Measurements from ENCODE around the gene GATA5. TPM values are rescaled to one million over a fixed set of nuclear protein-coding genes. Genes with fewer than 3 reads are reported as not detected.

The GATA5 gene
- total RNA-seq, 2 experiments from 2014 or later, result not detected

- CTCF ChIA-PET, result no interaction called here
- Mint-ChIP-seq H3K4me3 (no peak overlapping the region), H3K9me3 (no peaks in the 10 kb centered on the region), H3K27me3 (peaks cover 5% of the 10 kb centered on the region), H3K4me1 (ENCODE audit: low read depth) (no peaks in the 10 kb centered on the region), H3K27ac (no peak overlapping the region), H3K36me3 (ENCODE audit: low read depth) (no peaks in the 10 kb centered on the region)
- intact Hi-C loops (cut with micrococcal nuclease), result no loop called here
- POLR2A ChIA-PET, result no interaction called here
- no peak for TF ChIP-seq CTCF (IDR thresholded peaks at IDR 0.05)
- DNase-seq, result no peak
- ATAC-seq, result no peak
Observed at GRCh38 chr20:62457098-62457497, 18.7 kb downstream of the GATA5 start.

DNA sequence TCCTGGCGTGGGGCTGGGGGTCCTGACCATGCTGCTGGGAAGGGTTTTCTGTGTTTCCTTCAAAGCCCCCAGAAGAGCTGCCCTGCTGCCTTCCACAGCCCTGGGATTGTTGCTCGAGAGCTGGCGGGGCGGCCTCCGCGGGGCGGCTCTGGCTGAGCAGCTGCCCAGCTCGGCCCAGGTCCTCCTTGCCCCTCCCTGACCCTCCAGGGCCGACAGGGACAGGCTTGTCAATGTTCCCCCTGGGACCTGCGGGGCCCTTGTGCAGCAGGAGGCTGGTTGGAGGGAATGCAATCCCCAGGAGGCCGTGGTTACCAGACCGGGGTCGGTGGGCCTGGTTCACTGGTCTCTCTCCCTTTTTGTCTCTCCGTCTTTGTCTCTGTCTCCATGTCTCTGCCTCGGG is 19.9 kb downstream of the GATA5 start:
- POLR2A ChIA-PET, result no interaction called here
- intact Hi-C loops (cut with micrococcal nuclease), result no loop called here
- no peak for DNase-seq
- H3K4me3 Mint-ChIP-seq, result no peak overlapping the region
- H3K9me3 Mint-ChIP-seq, result no peaks in the 10 kb centered on the region
- H3K4me1 Mint-ChIP-seq (ENCODE audit: low read depth), result no peaks in the 10 kb centered on the region
- no peaks in the 10 kb centered on the region for H3K36me3 Mint-ChIP-seq (ENCODE audit: low read depth)
- H3K27ac Mint-ChIP-seq, result no peak overlapping the region
- CTCF ChIA-PET, result interaction anchor here (1.0 kb wide), 1 partner anchor 46 kb away, joined by 3 read pairs; no protein-coding TSS in a partner anchor
- ATAC-seq, result no peak
- TF ChIP-seq CTCF (IDR thresholded peaks at IDR 0.05), result no peak
- peaks cover 5% of the 10 kb centered on the region for H3K27me3 Mint-ChIP-seq

DNA sequence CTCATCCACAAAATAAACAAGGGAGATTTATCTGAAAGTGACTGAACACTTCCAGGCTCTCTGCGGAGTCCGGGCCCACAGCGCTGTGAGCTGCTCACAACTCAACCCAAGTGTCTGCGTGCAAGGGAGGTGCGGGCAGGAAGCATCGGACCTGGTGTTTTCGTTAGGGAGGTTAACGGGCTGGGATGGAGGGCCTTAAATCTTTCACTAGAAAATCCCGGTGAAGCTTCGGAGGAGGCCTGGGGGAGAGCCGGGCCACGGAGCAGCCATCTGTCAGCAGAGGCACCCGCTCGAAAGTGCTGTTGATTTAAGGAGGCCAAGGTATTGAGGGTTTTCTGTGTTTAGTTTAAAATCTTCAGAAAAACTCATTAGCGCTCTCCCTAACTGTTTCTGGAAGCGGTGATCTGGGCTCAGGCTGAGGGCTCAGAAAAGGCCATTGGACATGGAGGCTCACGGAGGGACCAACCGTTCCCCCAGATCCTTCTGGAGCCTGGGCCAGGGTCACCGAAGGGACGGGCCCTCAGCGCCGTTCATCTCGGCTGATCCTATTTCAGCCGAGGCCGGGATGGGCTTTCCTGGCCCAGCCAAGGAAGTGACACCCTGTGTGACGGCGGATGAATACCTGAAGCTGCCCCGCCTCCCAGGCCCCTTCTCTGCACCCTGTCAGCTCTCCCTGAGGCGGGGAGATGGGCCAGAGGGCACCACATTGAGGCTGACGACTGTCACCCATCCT is 20.7 kb downstream of the GATA5 start:
- no peaks in the 10 kb centered on the region for H3K4me1 Mint-ChIP-seq (ENCODE audit: low read depth)
- intact Hi-C loops (cut with micrococcal nuclease), result no loop called here
- POLR2A ChIA-PET, result interaction anchor here (0.8 kb wide), 1 partner anchor 13 kb away, joined by 3 read pairs; no protein-coding TSS in a partner anchor
- H3K36me3 Mint-ChIP-seq (ENCODE audit: low read depth), result no peaks in the 10 kb centered on the region
- DNase-seq (no peak), ATAC-seq (no peak)
- no peak overlapping the region for H3K27ac Mint-ChIP-seq
- no peak for TF ChIP-seq CTCF (IDR thresholded peaks at IDR 0.05)
- peaks cover 5% of the 10 kb centered on the region for H3K27me3 Mint-ChIP-seq
- CTCF ChIA-PET, result interaction anchor here (1.0 kb wide), 1 partner anchor 45 kb away, joined by 3 read pairs; no protein-coding TSS in a partner anchor
- H3K4me3 Mint-ChIP-seq, result no peak overlapping the region
- H3K9me3 Mint-ChIP-seq, result no peaks in the 10 kb centered on the region

DNA sequence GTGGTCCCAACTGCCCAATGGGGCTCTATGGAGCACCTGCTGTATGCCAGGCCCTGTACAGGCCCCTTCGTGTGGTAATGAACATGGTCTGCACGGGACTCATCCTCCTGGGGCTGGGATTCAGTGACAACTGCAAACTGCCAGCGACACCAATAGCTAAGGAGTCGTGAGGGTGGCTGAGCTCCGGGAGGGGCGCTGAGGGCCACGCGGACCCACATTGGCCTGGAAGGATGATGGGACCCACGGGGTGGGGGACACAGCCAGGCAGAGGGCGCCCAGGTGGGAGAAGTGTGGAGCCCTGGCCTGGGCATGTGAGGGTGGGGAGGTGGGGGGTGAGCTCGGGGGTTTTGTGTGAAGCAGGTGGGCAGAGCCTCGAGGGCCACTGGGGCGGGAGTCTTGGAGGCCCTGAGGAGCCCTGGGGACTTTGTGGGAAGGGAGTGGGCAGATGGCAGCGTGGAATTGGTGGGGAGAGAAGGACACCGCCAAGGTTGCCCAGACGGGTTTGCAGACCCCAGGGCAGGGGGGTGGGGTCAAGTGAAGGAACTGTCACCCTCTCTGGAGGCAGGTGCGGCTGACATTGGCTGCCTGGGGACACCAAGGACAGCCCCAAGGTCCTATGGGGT is 22.5 kb downstream of the GATA5 start:
- POLR2A ChIA-PET, result no interaction called here
- Mint-ChIP-seq H3K36me3 (ENCODE audit: low read depth) (no peaks in the 10 kb centered on the region), H3K27ac (no peak overlapping the region), H3K4me3 (no peak overlapping the region), H3K27me3 (peaks cover 5% of the 10 kb centered on the region), H3K9me3 (no peaks in the 10 kb centered on the region), H3K4me1 (ENCODE audit: low read depth) (no peaks in the 10 kb centered on the region)
- no peak for TF ChIP-seq CTCF (IDR thresholded peaks at IDR 0.05)
- no peak for DNase-seq
- no peak for ATAC-seq
- intact Hi-C loops (cut with micrococcal nuclease), result no loop called here
- CTCF ChIA-PET, result no interaction called here

DNA sequence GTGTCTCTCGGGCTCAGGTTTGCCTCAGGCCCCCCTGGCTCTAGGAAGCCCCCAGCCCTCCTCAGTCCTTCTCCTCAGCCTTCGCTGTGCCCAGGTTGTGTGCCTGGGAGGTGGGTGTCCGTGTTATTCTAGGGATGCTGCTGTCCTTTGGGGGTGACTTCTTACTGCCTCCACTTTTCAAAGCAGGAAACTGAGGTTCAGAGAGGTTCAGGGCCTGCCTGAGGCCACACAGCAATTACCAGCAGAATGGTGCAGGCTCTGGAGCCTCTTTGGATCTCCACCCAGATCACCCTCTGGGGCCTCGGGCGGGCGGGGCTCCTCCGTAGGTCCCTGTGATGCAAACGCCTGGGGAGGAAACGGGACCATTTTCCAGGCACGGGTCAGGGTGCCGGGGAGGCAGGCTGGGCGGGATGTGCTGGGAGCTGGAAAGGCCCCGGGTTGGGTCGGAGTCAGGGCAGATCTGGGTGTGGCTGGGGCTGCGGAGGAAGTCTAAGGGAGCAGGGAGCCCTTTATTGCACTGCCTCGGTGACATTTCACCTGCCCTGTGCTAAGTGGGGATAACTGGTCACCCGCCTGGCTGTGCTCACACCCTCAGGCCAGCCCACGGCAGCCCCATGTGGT is 23.2 kb downstream of the GATA5 start:
- ChIA-PET POLR2A (no interaction called here), CTCF (no interaction called here)
- no peaks in the 10 kb centered on the region for H3K9me3 Mint-ChIP-seq
- no peak for TF ChIP-seq CTCF (IDR thresholded peaks at IDR 0.05)
- H3K4me1 Mint-ChIP-seq (ENCODE audit: low read depth), result no peaks in the 10 kb centered on the region
- H3K27me3 Mint-ChIP-seq, result peaks cover 4% of the 10 kb centered on the region
- H3K4me3 Mint-ChIP-seq, result no peak overlapping the region
- no peak overlapping the region for H3K27ac Mint-ChIP-seq
- intact Hi-C loops (cut with micrococcal nuclease), result no loop called here
- no peaks in the 10 kb centered on the region for H3K36me3 Mint-ChIP-seq (ENCODE audit: low read depth)
- no peak for ATAC-seq
- DNase-seq, result no peak
